Sigmoid colon (tissue), 7 donors: ENCODE results near the gene RCSD1. TPM values are rescaled to one million over a fixed set of nuclear protein-coding genes. Genes with fewer than 3 reads are reported as not detected.

ENCODE experiments used
- DNase-seq: peaks from one replicate; pipeline ENCODE4 v3.0.0-alpha.2; 2019
- H3K27ac ChIP-seq, 4 donors: fragments of 200-600 bp; sonication (generic); one replicate each; pipeline ENCODE4 v1.5.1; 2016 to 2019; ENCODE audit warnings: mild to moderate bottlenecking in 1 of 4
- H3K27me3 ChIP-seq, 3 donors: fragments of 200-600 bp; sonication (generic); one replicate each; pipeline ENCODE4 v1.5.1; 2019; ENCODE audit warnings: mild to moderate bottlenecking in 1 of 3
- H3K36me3 ChIP-seq, 4 donors: fragments of 200-600 bp; sonication (generic); one replicate each; pipeline ENCODE4 v1.5.1; 2016 to 2019
- H3K4me1 ChIP-seq, 4 donors: fragments of 200-600 bp; sonication (generic); one replicate each; pipeline ENCODE4 v1.5.1; 2017 to 2019
- H3K4me3 ChIP-seq, 4 donors: fragments of 200-600 bp; sonication (generic); one replicate each; pipeline ENCODE4 v1.5.1; 2017 to 2019; ENCODE audit warnings: mild to moderate bottlenecking in 2 of 4, moderate library complexity in 1 of 4
- H3K9me3 ChIP-seq, 4 donors: fragments of 200-600 bp in 3 of 4; sonication (generic) in 3 of 4; one replicate each; pipeline versions ENCODE4 v1.5.1 to v1.6.1; 2013 to 2019
- CTCF ChIP-seq, 4 experiments: fragments of 450-650 bp in 3 of 4; fragments of 200-600 bp in 1 of 4; IDR thresholded peaks; one replicate each; pipeline ENCODE4 v1.5.1; 2016 to 2019; ENCODE audit warnings: antibody characterized with exemption in 4 of 4, mild to moderate bottlenecking in 3 of 4, moderate library complexity in 2 of 4
- EP300 ChIP-seq, 4 donors: sonication (generic); formaldehyde crosslinking; IDR thresholded peaks; one replicate each; pipeline ENCODE4 v1.6.1; 2017; ENCODE audit warnings: antibody characterized with exemption in 4 of 4
- POLR2A ChIP-seq, 2 donors: fragments of 450-650 bp; IDR thresholded peaks; one replicate each; pipeline ENCODE4 v1.6.1; 2016; ENCODE audit warnings: antibody characterized with exemption in 2 of 2, mild to moderate bottlenecking in 2 of 2, moderate library complexity in 2 of 2
- POLR2AphosphoS5 ChIP-seq, 4 donors: sonication (generic); formaldehyde crosslinking; IDR thresholded peaks; one replicate each; pipeline ENCODE4 v1.6.1; 2017; ENCODE audit warnings: antibody characterized with exemption in 4 of 4
- WGBS, 2 donors: extraction: QIAGEN DNeasy Blood & Tissue Kit; methylation state at CpG; one replicate each; pipeline ENCODE4 v1.1.7; 2013; 5-methylcytosine and 5-hydroxymethylcytosine counted together
- intact Hi-C: fragments of 100-400 bp; cut with DNase I; formaldehyde crosslinking; loops from one replicate; pipeline ENCODE4 v1.15.1; 2023
- polyA plus RNA-seq, 3 donors: library from polyadenylated mRNA; stranded (reverse); fragments of 200-250 nt; gene quantifications; one replicate each; pipeline ENCODE4 v1.2.3, GENCODE V29; 2013
- total RNA-seq, 4 donors: library from RNA; depleted of rRNA; stranded (reverse); fragments of >200 nt; gene quantifications; one replicate each; pipeline ENCODE4 v1.1.0, GENCODE V29; 2016
- donor health status: healthy with polysubstance abuse.
- donor health status: Bipolar disorder and iron deficiency.
- donor health status: healthy.

The RCSD1 gene
- total and polyA plus RNA-seq, 7 donors, result 7.8 to 52.9 (median 9.7) TPM

GRCh38 chr1:167750641-167751040 lies 120.6 kb downstream of the RCSD1 start:
- no peak overlapping the region for H3K27ac ChIP-seq
- peaks cover 0 to 38% (median 16%) of the 10 kb centered on the region in 4 donors for H3K4me1 ChIP-seq
- no peaks in the 10 kb centered on the region for H3K27me3 ChIP-seq
- H3K36me3 ChIP-seq, result no peaks in the 10 kb centered on the region
- H3K4me3 ChIP-seq, result no peak overlapping the region
- 70 to 91% methylated on average over 2 of the region's 2 CpGs for WGBS, 2 donors
- no peak for DNase-seq
- intact Hi-C loops, result no loop called here
- no peaks in the 10 kb centered on the region for H3K9me3 ChIP-seq
- TF ChIP-seq POLR2A (IDR thresholded peaks at IDR 0.05) (no peak), POLR2AphosphoS5 (IDR thresholded peaks at IDR 0.05) (no peak), CTCF (IDR thresholded peaks at IDR 0.05) (no peak), EP300 (IDR thresholded peaks at IDR 0.05) (no peak)

- Histone ChIP-seq H3K9me3 (no peaks in the 10 kb centered on the region), H3K27ac (peak overlapping the region in 1 of 4 donors; percentile 27), H3K36me3 (no peaks in the 10 kb centered on the region), H3K27me3 (no peaks in the 10 kb centered on the region), H3K4me1 (peaks cover 0 to 37% (median 18%) of the 10 kb centered on the region in 4 donors), H3K4me3 (no peak overlapping the region)
- intact Hi-C loops, result no loop called here
- 85 to 100% methylated on average over 1 of the region's 1 CpG for WGBS, 2 donors
- TF ChIP-seq POLR2A (IDR thresholded peaks at IDR 0.05) (no peak), EP300 (IDR thresholded peaks at IDR 0.05) (no peak), CTCF (IDR thresholded peaks at IDR 0.05) (no peak), POLR2AphosphoS5 (IDR thresholded peaks at IDR 0.05) (no peak)
- no peak for DNase-seq
Observed at GRCh38 chr1:167751676-167752075, 121.6 kb downstream of the RCSD1 start.

GRCh38 chr1:167752219-167752985 lies 122.4 kb downstream of the RCSD1 start:
- H3K4me3 ChIP-seq, result no peak overlapping the region
- no peaks in the 10 kb centered on the region for H3K9me3 ChIP-seq
- peak overlapping the region in 1 of 4 donors; percentile 27 for H3K27ac ChIP-seq
- no peaks in the 10 kb centered on the region for H3K36me3 ChIP-seq
- DNase-seq, result no peak
- intact Hi-C loops, result no loop called here
- TF ChIP-seq POLR2AphosphoS5 (IDR thresholded peaks at IDR 0.05), result no peak
- TF ChIP-seq EP300 (IDR thresholded peaks at IDR 0.05), result no peak
- TF ChIP-seq CTCF (IDR thresholded peaks at IDR 0.05), result no peak
- no peak for TF ChIP-seq POLR2A (IDR thresholded peaks at IDR 0.05)
- H3K4me1 ChIP-seq, result peaks cover 0 to 42% (median 25%) of the 10 kb centered on the region in 4 donors
- H3K27me3 ChIP-seq, result no peaks in the 10 kb centered on the region

GRCh38 chr1:167755654-167756053 lies 125.6 kb downstream of the RCSD1 start:
- Histone ChIP-seq H3K27me3 (no peaks in the 10 kb centered on the region), H3K4me1 (peaks cover 0 to 27% (median 24%) of the 10 kb centered on the region in 4 donors), H3K4me3 (no peak overlapping the region), H3K36me3 (no peaks in the 10 kb centered on the region), H3K27ac (no peak overlapping the region), H3K9me3 (no peaks in the 10 kb centered on the region)
- intact Hi-C loops, result no loop called here
- 59 to 73% methylated on average over 3 of the region's 3 CpGs for WGBS, 2 donors
- TF ChIP-seq CTCF (IDR thresholded peaks at IDR 0.05) (no peak), POLR2AphosphoS5 (IDR thresholded peaks at IDR 0.05) (no peak), EP300 (IDR thresholded peaks at IDR 0.05) (no peak), POLR2A (IDR thresholded peaks at IDR 0.05) (no peak)
- DNase-seq, result no peak

Other genes with a start within 250 kb of the RCSD1 start
- 1 to 10 TPM in 1 of 4 donors, under 1 TPM in 1, not detected in 2; 0.36 to 1.8 TPM for gene CD247, start 111.7 kb upstream of the RCSD1 start, total RNA-seq
- gene CD247, start 111.7 kb upstream of the RCSD1 start, polyA plus RNA-seq, result 10 to 100 TPM in 1 of 3 donors, under 1 TPM in 1, not detected in 1; 0.92 to 20.3 TPM
- gene CREG1, start 76.5 kb upstream of the RCSD1 start, total RNA-seq, result 100 to 1,000 TPM; 139 to 180 (median 168) TPM
- 10 to 100 TPM; 48.0 to 99.4 (median 55.9) TPM for gene CREG1, start 76.5 kb upstream of the RCSD1 start, polyA plus RNA-seq
- 10 to 100 TPM; 50.9 to 69.5 (median 58.3) TPM for gene MPZL1, start 91.8 kb downstream of the RCSD1 start, total RNA-seq
- gene MPZL1, start 91.8 kb downstream of the RCSD1 start, polyA plus RNA-seq, result 10 to 100 TPM in 2 of 3 donors, 1 to 10 TPM in 1; 8.8 to 66.9 (median 11.4) TPM